Mucosa of descending colon (tissue), 3 donors: ENCODE results near the gene TUBGCP3. TPM values are rescaled to one million over a fixed set of nuclear protein-coding genes. Genes with fewer than 3 reads are reported as not detected.

Source experiments
- ATAC-seq: fragments of 200-7000 bp; cut with Tn5 transposase; one replicate; pipeline ENCODE4 v1.9.1; 2020; ENCODE audit warnings: mild to moderate bottlenecking, moderate library complexity
- DNase-seq, 3 donors: peaks; one replicate each; pipeline ENCODE4 v3.0.0-alpha.2; 2020
- H3K36me3 ChIP-seq: fragments of 200-600 bp; one replicate; pipeline ENCODE4 v1.8.0; 2021; ENCODE audit warnings: low read depth, mild to moderate bottlenecking
- H3K4me1 ChIP-seq: fragments of 200-600 bp; one replicate; pipeline ENCODE4 v1.8.0; 2021; ENCODE audit warnings: low read depth, mild to moderate bottlenecking
- H3K4me3 ChIP-seq: fragments of 200-600 bp; one replicate; pipeline ENCODE4 v1.8.0; 2021; ENCODE audit warnings: mild to moderate bottlenecking
- H3K9me3 ChIP-seq: fragments of 200-600 bp; one replicate; pipeline ENCODE4 v1.8.0; 2021; ENCODE audit warnings: mild to moderate bottlenecking
- CTCF ChIP-seq: fragments of 200-600 bp; IDR thresholded peaks from one replicate; pipeline ENCODE4 v1.8.0; 2022; ENCODE audit warnings: antibody characterized with exemption, mild to moderate bottlenecking
- intact Hi-C, 2 donors: fragments of 100-400 bp; cut with DNase I in 1 of 2; cut with micrococcal nuclease in 1 of 2; formaldehyde crosslinking; loops; one replicate each; pipeline versions ENCODE4 v1.11.0 to v1.11.1; 2022; cut with DNase I, micrococcal nuclease
- total RNA-seq, 3 donors: library from RNA; stranded (reverse); fragmentation: NEBNext Ultra II Directional in 2 of 3; extraction: Animal tissue kit (Norgen Biotek cat#: 25700) in 2 of 3; gene quantifications; one replicate each; pipeline versions ENCODE4 v1.2.1 to v1.2.4, GENCODE V29; 2021 to 2023
- donor health status: DM: no; HTN: no; CAD: no; lungs with moderate emphysema.
- donor health status: DM: no; HTN: no; CAD: no.
- donor health status: DM: no; HTN: yes; CAD: no.

The TUBGCP3 gene
- total RNA-seq, 3 donors from 2014 or later = 27.7 to 44.8 (median 32.7) TPM

- Histone ChIP-seq H3K9me3 (no peaks in the 10 kb centered on the region), H3K4me3 (no peak overlapping the region), H3K36me3 (no peaks in the 10 kb centered on the region), H3K4me1 (no peaks in the 10 kb centered on the region)
- intact Hi-C loops = loop anchor here in 1 of 2 donors (10.0 kb wide), 1 partner anchor 1129 kb away; no protein-coding TSS in a partner anchor
- TF ChIP-seq CTCF = no peak
- DNase-seq (no peak), ATAC-seq (no peak)
Observed at GRCh38 chr13:112603641-112604225, 15.8 kb upstream of the TUBGCP3 start.

GRCh38 chr13:112602189-112602588 lies 14.2 kb upstream of the TUBGCP3 start:
- Histone ChIP-seq H3K9me3 (no peaks in the 10 kb centered on the region), H3K4me3 (no peak overlapping the region), H3K4me1 (no peaks in the 10 kb centered on the region), H3K36me3 (no peaks in the 10 kb centered on the region)
- TF ChIP-seq CTCF = no peak
- ATAC-seq = no peak
- DNase-seq = no peak
- intact Hi-C loops = loop anchor here in 1 of 2 donors (10.0 kb wide), 1 partner anchor 1127 kb away; no protein-coding TSS in a partner anchor

GRCh38 chr13:112601371-112601770 lies 13.4 kb upstream of the TUBGCP3 start:
- no peak for TF ChIP-seq CTCF
- Histone ChIP-seq H3K4me1 (no peaks in the 10 kb centered on the region), H3K4me3 (no peak overlapping the region), H3K9me3 (no peaks in the 10 kb centered on the region), H3K36me3 (no peaks in the 10 kb centered on the region)
- ATAC-seq (no peak), DNase-seq (no peak)
- intact Hi-C loops = loop anchor here in 1 of 2 donors (10.0 kb wide), 1 partner anchor 1127 kb away; no protein-coding TSS in a partner anchor

GRCh38 chr13:112596235-112596634 lies 8.3 kb upstream of the TUBGCP3 start:
- Histone ChIP-seq H3K9me3 (no peaks in the 10 kb centered on the region), H3K36me3 (no peaks in the 10 kb centered on the region), H3K4me3 (no peak overlapping the region), H3K4me1 (no peaks in the 10 kb centered on the region)
- no peak for DNase-seq
- ATAC-seq = no peak
- intact Hi-C loops = no loop called here
- TF ChIP-seq CTCF = no peak

- intact Hi-C loops = no loop called here
- ATAC-seq = no peak
- peaks cover 7% of the 10 kb centered on the region for H3K4me1 ChIP-seq
- no peak for DNase-seq
- no peaks in the 10 kb centered on the region for H3K36me3 ChIP-seq
- no peak overlapping the region for H3K4me3 ChIP-seq
- no peaks in the 10 kb centered on the region for H3K9me3 ChIP-seq
- no peak for TF ChIP-seq CTCF
Observed at GRCh38 chr13:112592647-112593046, 4.7 kb upstream of the TUBGCP3 start.
